Posterior vena cava (tissue), 2 donors: ENCODE results near the gene POLR2H. TPM values are rescaled to one million over a fixed set of nuclear protein-coding genes. Genes with fewer than 3 reads are reported as not detected.
A peak's percentile ranks its signal among the peaks of the same experiment; 100 is the strongest.

Source experiments
- DNase-seq: peaks from one replicate; pipeline ENCODE4 v3.0.0-alpha.2; 2020; ENCODE audit warnings: low spot score
- intact Hi-C, 2 donors: fragments of 100-400 bp; cut with DNase I; formaldehyde crosslinking; loops; one replicate each; pipeline versions ENCODE4 v1.14.1 to v1.14.2; 2022 to 2023
- long read RNA-seq, 2 donors: library from polyadenylated mRNA; unstranded; transcript quantifications; one replicate each; pipeline ENCODE4 v2.0.0, GENCODE V29; 2020 to 2021
- total RNA-seq, 2 donors: library from RNA; stranded (reverse); fragmentation: NEBNext Ultra II Directional; extraction: Animal tissue kit (Norgen Biotek cat#: 25700); gene quantifications; one replicate each; pipeline ENCODE4 v1.2.1, GENCODE V29; 2021
- donor health status: DM: yes; HTN: yes; CAD: no.
- donor health status: DM: yes; HTN: yes; CAD: no.

POLR2H gene
- 10 to 100 TPM; 39.1 to 42.7 TPM for total RNA-seq
- long read RNA-seq, donor 1, partial matches to known transcripts, result 4 of 10 reads
- long read RNA-seq, donor 1, other reads (novel, unspliced or antisense), result 3 of 10 reads
- long read RNA-seq, donor 2, partial matches to known transcripts, result 15 of 19 reads
- long read RNA-seq, donor 2, other reads (novel, unspliced or antisense), result 2 of 19 reads

- DNase-seq, result peak; percentile 87
- intact Hi-C loops, result no loop called here
Measured at GRCh38 chr3:184361532-184361931, at the start of gene POLR2H, which contains the start of gene CLCN2. Gene POLR2H, plus strand, starts transcription at chr3:184361710. Its CDS starts 1,783 bp downstream, at chr3:184363493. Gene CLCN2, minus strand, starts transcription at chr3:184361605. Its CDS starts 126 bp downstream, at chr3:184361479.

- DNase-seq, result peak; percentile 98
- intact Hi-C loops, result loop anchor here in 1 of 2 donors (10.0 kb wide), 1 partner anchor 130 kb away; the partner anchor contains the start of gene ABCF3
Measured at GRCh38 chr3:184314363-184314699, 47.2 kb upstream of the POLR2H start, which contains the start of gene EIF4G1. Gene EIF4G1, plus strand, starts transcription at chr3:184314606. Its CDS starts 1,191 bp downstream, at chr3:184315797.

- peak; percentile 96 for DNase-seq
- intact Hi-C loops, result loop anchor here in 1 of 2 donors (10.0 kb wide), 1 partner anchor 130 kb away; the partner anchor contains the start of gene ABCF3
Measured at GRCh38 chr3:184314700-184315542, 46.6 kb upstream of the POLR2H start.

- no peak for DNase-seq
- intact Hi-C loops, result loop anchor here in 1 of 2 donors (10.0 kb wide), 1 partner anchor 131 kb away; the partner anchor contains the start of gene ABCF3
Measured at GRCh38 chr3:184315543-184315867, 46.0 kb upstream of the POLR2H start.

GRCh38 chr3:184315871-184316661, 45.4 kb upstream of the POLR2H start:
- intact Hi-C loops, result loop anchor here in 1 of 2 donors (10.0 kb wide), 1 partner anchor 131 kb away; the partner anchor contains the start of gene ABCF3

GRCh38 chr3:184316792-184317191, 44.7 kb upstream of the POLR2H start:
- intact Hi-C loops, result loop anchor here in 1 of 2 donors (10.0 kb wide), 1 partner anchor 132 kb away; the partner anchor contains the start of gene ABCF3
- no peak for DNase-seq

More at GRCh38 chr3:184315871-184316661, 45.4 kb upstream of the POLR2H start:
- DNase-seq, result no peak

- DNase-seq, result no peak
- intact Hi-C loops, result loop anchor here in 1 of 2 donors (10.0 kb wide), 1 partner anchor 132 kb away; the partner anchor contains the start of gene ABCF3
Measured at GRCh38 chr3:184317201-184317600, 44.3 kb upstream of the POLR2H start.

GRCh38 chr3:184320104-184320445, 41.4 kb upstream of the POLR2H start:
- DNase-seq, result peak; percentile 99
- intact Hi-C loops, result no loop called here

- intact Hi-C loops, result no loop called here
- no peak for DNase-seq
Measured at GRCh38 chr3:184321666-184322065, 39.8 kb upstream of the POLR2H start.

- DNase-seq, result peak; percentile 87
- intact Hi-C loops, result no loop called here
Measured at GRCh38 chr3:184322731-184323487, 38.6 kb upstream of the POLR2H start.

GRCh38 chr3:184323696-184324095, 37.8 kb upstream of the POLR2H start:
- intact Hi-C loops, result no loop called here
- DNase-seq, result peak; percentile 89

- DNase-seq, result no peak
- intact Hi-C loops, result no loop called here
Measured at GRCh38 chr3:184325269-184325668, 36.2 kb upstream of the POLR2H start.

- intact Hi-C loops, result no loop called here
- no peak for DNase-seq
Measured at GRCh38 chr3:184325715-184326369, 35.7 kb upstream of the POLR2H start.

GRCh38 chr3:184327171-184327570, 34.3 kb upstream of the POLR2H start:
- intact Hi-C loops, result no loop called here
- no peak for DNase-seq

- intact Hi-C loops, result no loop called here
- no peak for DNase-seq
Measured at GRCh38 chr3:184328516-184328915, 33.0 kb upstream of the POLR2H start.

GRCh38 chr3:184332370-184333090, 29.0 kb upstream of the POLR2H start:
- intact Hi-C loops, result no loop called here
- DNase-seq, result no peak

- intact Hi-C loops, result no loop called here
- DNase-seq, result no peak
Measured at GRCh38 chr3:184333190-184333589, 28.3 kb upstream of the POLR2H start.

- no peak for DNase-seq
- intact Hi-C loops, result no loop called here
Measured at GRCh38 chr3:184333700-184334099, 27.8 kb upstream of the POLR2H start.
